Stimulated activated CD4-positive, alpha-beta T cell treated with anti-CD3 and anti-CD28 coated beads, Interleukin-4, amount 100 ng/mL, for 48 hours (primary cell): ENCODE measurements around the gene C7orf57.
A peak's percentile ranks its signal among the peaks of the same experiment; 100 is the strongest.

Experiments used
- DNase-seq, 2 donors: peaks; one replicate each; pipeline ENCODE4 v3.0.0-alpha.2; 2020; ENCODE audit warnings: low read depth in 2 of 2

The C7orf57 gene

GRCh38 chr7:48109848-48110663, 74.7 kb downstream of the C7orf57 start:
- DNase-seq = peak; percentile 79 to 91

GRCh38 chr7:48110868-48111267, 75.5 kb downstream of the C7orf57 start:
- DNase-seq = no peak
